IMR-90 (cell line): Measurements from ENCODE around the gene BCL11B. TPM values are rescaled to one million over a fixed set of nuclear protein-coding genes. Genes with fewer than 3 reads are reported as not detected.

Experiments
- ATAC-seq: fragments of 200-7000 bp; cut with Tn5 transposase; 2 replicates; pipeline ENCODE4 v1.9.1; 2020; ENCODE audit warnings: low read depth, mild to moderate bottlenecking, moderate library complexity
- BruUV-seq: library from RNA; stranded (reverse); fragments of 400-500 nt; replicated peaks from 2 replicates; lab custom pipeline; 2021; lab: Mats Ljungman, UMichigan
- CTCF ChIA-PET: fragments of 300-600 bp; formaldehyde crosslinking; extraction: SDS; loops from one replicate; lab custom pipeline; 2021; ENCODE audit warnings: antibody characterized with exemption; lab: Yijun Ruan, JAX
- POLR2A ChIA-PET: fragments of 300-600 bp; sonication (Branson Sonifier 250); formaldehyde crosslinking; loops from one replicate; lab custom pipeline; 2022; ENCODE audit warnings: antibody characterized with exemption; ENCODE audit not compliant: unreplicated experiment; lab: Charles Lee
- DNase-seq: peaks from one replicate; pipeline ENCODE4 v3.0.0; 2013
- H2AFZ ChIP-seq: replicated peaks from 2 replicates; pipeline ENCODE3; 2013; ENCODE audit warnings: low read length, mild to moderate bottlenecking; ENCODE audit not compliant: poor library complexity
- H2AK5ac ChIP-seq: 2 replicates; pipeline ENCODE4 v1.6.1; 2013; ENCODE audit warnings: low read depth, low read length, inconsistent platforms
- H2AK9ac ChIP-seq: replicated peaks from 2 replicates; pipeline ENCODE3; 2013; ENCODE audit warnings: mild to moderate bottlenecking, low read depth, low read length, moderate library complexity; ENCODE audit not compliant: poor library complexity
- H2BK120ac ChIP-seq: 2 replicates; pipeline ENCODE4 v1.6.1; 2013; ENCODE audit warnings: low read depth, low read length, inconsistent platforms
- H2BK15ac ChIP-seq: 3 replicates; pipeline ENCODE4 v1.6.1; 2013; ENCODE audit warnings: low read depth, low read length, inconsistent platforms
- H2BK20ac ChIP-seq: 2 replicates; pipeline ENCODE4 v1.6.1; 2013; ENCODE audit warnings: low read depth, mild to moderate bottlenecking, inconsistent platforms, low read length, moderate library complexity
- H2BK5ac ChIP-seq: 2 replicates; pipeline ENCODE4 v1.6.1; 2013; ENCODE audit warnings: mild to moderate bottlenecking, low read depth, low read length, inconsistent platforms; ENCODE audit not compliant: poor library complexity, severe bottlenecking
- H3K14ac ChIP-seq: replicated peaks from 2 replicates; pipeline ENCODE4 v1.6.1; 2013; ENCODE audit warnings: low read depth, low read length, inconsistent platforms
- H3K18ac ChIP-seq: 2 replicates; pipeline ENCODE4 v1.6.1; 2013; ENCODE audit warnings: low read depth, low read length, control low read depth
- H3K23ac ChIP-seq: 2 replicates; pipeline ENCODE4 v1.6.1; 2013; ENCODE audit warnings: low read depth, low read length, inconsistent platforms
- H3K27ac ChIP-seq: 2 replicates; pipeline ENCODE4 v1.5.1; 2013; ENCODE audit warnings: mild to moderate bottlenecking, control low read depth, low read length; ENCODE audit not compliant: insufficient read depth
- H3K27me3 ChIP-seq: 2 replicates; pipeline ENCODE4 v1.6.1; 2013; ENCODE audit warnings: low read length; ENCODE audit not compliant: control insufficient read depth, insufficient read depth
- H3K36me3 ChIP-seq: 2 replicates; pipeline ENCODE4 v1.6.1; 2013; ENCODE audit warnings: low read length, mixed read lengths; ENCODE audit not compliant: control insufficient read depth, insufficient read depth
- H3K4ac ChIP-seq: 2 replicates; pipeline ENCODE4 v1.6.1; 2013; ENCODE audit warnings: low read depth, low read length, inconsistent platforms
- H3K4me1 ChIP-seq: 2 replicates; pipeline ENCODE4 v1.6.1; 2013; ENCODE audit warnings: low read length, mixed read lengths; ENCODE audit not compliant: control insufficient read depth, insufficient read depth
- H3K4me2 ChIP-seq: 2 replicates; pipeline ENCODE4 v1.6.1; 2013; ENCODE audit warnings: low read depth, mild to moderate bottlenecking, control low read depth, low read length, moderate library complexity
- H3K4me3 ChIP-seq: 2 replicates; pipeline ENCODE4 v1.5.1; 2013; ENCODE audit warnings: low read depth, mild to moderate bottlenecking, control low read depth, low read length, moderate library complexity; ENCODE audit not compliant: insufficient read depth
- H3K56ac ChIP-seq: 2 replicates; pipeline ENCODE4 v1.6.1; 2013; ENCODE audit warnings: low read length, inconsistent platforms; ENCODE audit not compliant: insufficient read depth; ENCODE audit errors: extremely low read depth
- H3K79me1 ChIP-seq, 2 experiments: 2 replicates each; pipeline ENCODE4 v1.6.1; 2013; ENCODE audit warnings: low read length in 2 of 2, inconsistent platforms in 1 of 2, low read depth in 1 of 2
- H3K9ac ChIP-seq: 2 replicates; pipeline ENCODE4 v1.6.1; 2013; ENCODE audit warnings: low read depth, low read length, control low read depth
- H3K9me1 ChIP-seq: 2 replicates; pipeline ENCODE4 v1.6.1; 2013; ENCODE audit warnings: low read length, inconsistent platforms; ENCODE audit not compliant: insufficient read depth
- H3K9me3 ChIP-seq: 2 replicates; pipeline ENCODE4 v1.6.1; 2013; ENCODE audit warnings: low read length; ENCODE audit not compliant: control insufficient read depth, insufficient read depth
- H4K20me1 ChIP-seq: 2 replicates; pipeline ENCODE4 v1.6.1; 2013; ENCODE audit warnings: low read length, inconsistent platforms; ENCODE audit not compliant: insufficient read depth
- H4K5ac ChIP-seq: 2 replicates; pipeline ENCODE4 v1.6.1; 2013; ENCODE audit warnings: mild to moderate bottlenecking, low read depth, low read length, control low read depth
- H4K8ac ChIP-seq, 2 experiments: 2 replicates each; pipeline ENCODE4 v1.6.1; 2013; ENCODE audit warnings: low read depth in 2 of 2, low read length in 2 of 2, control low read depth in 1 of 2, inconsistent platforms in 1 of 2
- H4K91ac ChIP-seq: 2 replicates; pipeline ENCODE4 v1.6.1; 2013; ENCODE audit warnings: low read depth, low read length, inconsistent platforms; ENCODE audit not compliant: insufficient read depth
- BHLHE40 ChIP-seq: fragments of 150-350 bp; IDR thresholded peaks from 2 replicates; pipeline ENCODE4 v1.6.1; 2016; ENCODE audit warnings: mild to moderate bottlenecking, low read depth, low read length
- CEBPB ChIP-seq: IDR thresholded peaks from 2 replicates; pipeline ENCODE4 v1.6.1; 2012; ENCODE audit warnings: low read depth, low read length, improper control_type of control experiment
- CHD1 ChIP-seq: IDR thresholded peaks from 2 replicates; pipeline ENCODE4 v1.6.1; 2012; ENCODE audit warnings: low read depth, low read length, improper control_type of control experiment
- FOS ChIP-seq: fragments of 150-350 bp; IDR thresholded peaks from 2 replicates; pipeline ENCODE4 v1.6.1; 2016; ENCODE audit warnings: low read depth, low read length
- MAFK ChIP-seq: IDR thresholded peaks from 2 replicates; pipeline ENCODE4 v1.6.1; 2012; ENCODE audit warnings: low read depth, low read length, improper control_type of control experiment
- MAZ ChIP-seq: IDR thresholded peaks from 2 replicates; pipeline ENCODE4 v1.6.1; 2012; ENCODE audit warnings: low read depth, mild to moderate bottlenecking, low read length, improper control_type of control experiment, moderate library complexity, borderline replicate concordance
- MXI1 ChIP-seq: IDR thresholded peaks from 2 replicates; pipeline ENCODE4 v1.6.1; 2012; ENCODE audit warnings: low read depth, mild to moderate bottlenecking, low read length, moderate library complexity, borderline replicate concordance
- NFE2L2 ChIP-seq: fragments of 150-350 bp; IDR thresholded peaks from 2 replicates; pipeline ENCODE4 v1.6.1; 2016; ENCODE audit warnings: low read depth, mild to moderate bottlenecking, low read length
- POLR2A ChIP-seq: IDR thresholded peaks from 2 replicates; pipeline ENCODE4 v1.6.1; 2012; ENCODE audit warnings: mild to moderate bottlenecking, low read depth, low read length
- RAD21 ChIP-seq: IDR thresholded peaks from 2 replicates; pipeline ENCODE4 v1.6.1; 2012; ENCODE audit warnings: low read length, improper control_type of control experiment
- RCOR1 ChIP-seq: IDR thresholded peaks from 2 replicates; pipeline ENCODE4 v1.6.1; 2012; ENCODE audit warnings: mild to moderate bottlenecking, low read length, improper control_type of control experiment; ENCODE audit not compliant: insufficient replicate concordance
- RFX5 ChIP-seq: IDR thresholded peaks from 2 replicates; pipeline ENCODE4 v1.8.0; 2012; ENCODE audit warnings: low read depth, mild to moderate bottlenecking, low read length, moderate library complexity
- SMC3 ChIP-seq: fragments of 150-350 bp; IDR thresholded peaks from 2 replicates; pipeline ENCODE4 v1.6.1; 2016; ENCODE audit warnings: low read depth, mild to moderate bottlenecking, antibody characterized with exemption, low read length, moderate library complexity
- WGBS, 2 experiments: methylation state at CpG; one replicate each; pipeline versions ENCODE4 v1.1.5 to v1.1.7; 2013; ENCODE audit warnings: missing lambda C conversion rate in 2 of 2; ENCODE audit not compliant: insufficient read length in 1 of 2; ENCODE audit errors: extremely low coverage in 2 of 2; 5-methylcytosine and 5-hydroxymethylcytosine counted together
- dilution Hi-C: fragments of 300-500 bp; cut with HindIII; formaldehyde crosslinking; loops from one replicate; pipeline ENCODE4 v1.14.3; 2018; ENCODE audit warnings: low sequenced_read_pairs; ENCODE audit not compliant: unreplicated experiment
- in situ Hi-C: fragments of 300-500 bp; cut with MboI; formaldehyde crosslinking; loops from 3 replicates; pipeline ENCODE4 v1.14.3; 2019; ENCODE audit warnings: low sequenced_read_pairs, inconsistent platforms, mixed read lengths
- intact Hi-C: fragments of 100-400 bp; cut with micrococcal nuclease; formaldehyde crosslinking; loops from 2 replicates; pipeline ENCODE4 v1.10.0; 2022
- polyA plus RNA-seq, 3 experiments: library from polyadenylated mRNA; depleted of rRNA; stranded (reverse); fragments of >200 nt; gene quantifications; 2 replicates each; pipeline ENCODE4 v1.2.3, GENCODE V29; 2012; ENCODE audit warnings: low replicate concordance in 1 of 3
- total RNA-seq: library from RNA; depleted of rRNA; stranded (reverse); fragments of >200 nt; gene quantifications from 2 replicates; pipeline ENCODE4 v1.2.3, GENCODE V29; 2012
- TF ChIP-seq, protein P1 (sequence below): conservative IDR thresholded peaks from 2 replicates; pipeline ENCODE4 v1.5.1; 2012; ENCODE audit warnings: mild to moderate bottlenecking, low read depth, low read length, improper control_type of control experiment
- TF ChIP-seq, protein P2 (sequence below): fragments of 150-350 bp; IDR thresholded peaks from 2 replicates; pipeline ENCODE4 v1.6.1; 2017; ENCODE audit warnings: mild to moderate bottlenecking, antibody characterized with exemption, low read length, low read depth
- TF ChIP-seq, protein P3 (sequence below): fragments of 150-350 bp; IDR thresholded peaks from 2 replicates; pipeline ENCODE4 v1.6.1; 2016; ENCODE audit warnings: low read depth, mild to moderate bottlenecking, low read length, moderate library complexity, borderline replicate concordance

The BCL11B gene
- total and polyA plus RNA-seq, 2 of the 4 experiments (the other 2 are of a cell fraction), result under 0.01 TPM; not detected in 1

DNA sequence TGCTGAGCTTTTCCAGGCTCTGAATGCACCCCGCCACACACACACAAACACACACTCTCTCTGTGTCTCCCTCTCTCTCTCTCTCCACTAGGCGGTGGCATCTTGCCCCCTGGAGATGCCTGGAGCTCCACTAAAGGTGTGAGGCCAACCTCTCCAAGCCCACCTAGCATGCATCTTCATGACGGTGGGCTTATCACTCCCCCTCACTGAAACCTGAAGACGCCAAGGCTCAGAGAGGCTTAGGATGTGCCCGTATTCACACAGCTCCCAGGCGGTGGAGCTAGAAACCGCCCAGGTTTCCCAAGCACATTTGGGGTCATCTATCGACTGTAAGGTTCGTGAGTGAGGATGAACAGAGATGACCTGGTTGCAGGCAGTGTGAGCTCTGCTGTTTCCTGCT, 42.6 kb upstream of the BCL11B start:
- Histone ChIP-seq H3K4me3 (no peak overlapping the region), H2BK5ac (no peak overlapping the region), H3K23ac (no peak overlapping the region), H3K14ac (no peak overlapping the region), H3K56ac (no peak overlapping the region), H2AK9ac (no peak overlapping the region), H2AFZ (no peak overlapping the region), H3K79me1 (no peaks in the 10 kb centered on the region), H2BK120ac (no peak overlapping the region), H3K18ac (no peak overlapping the region), H4K91ac (no peak overlapping the region), H2AK5ac (no peak overlapping the region), H3K27me3 (peaks cover 2% of the 10 kb centered on the region; the same call in 1 of the 2 replicates), H3K36me3 (no peaks in the 10 kb centered on the region), H3K27ac (no peak overlapping the region), H2BK20ac (no peak overlapping the region), H4K5ac (no peak overlapping the region), H3K9me3 (no peaks in the 10 kb centered on the region), H4K8ac (no peak overlapping the region), H3K4me2 (no peak overlapping the region), H3K4ac (no peak overlapping the region), H2BK15ac (no peak overlapping the region), H4K20me1 (no peaks in the 10 kb centered on the region), H3K4me1 (no peaks in the 10 kb centered on the region), H3K9ac (no peak overlapping the region), H3K9me1 (no peaks in the 10 kb centered on the region)
- DNase-seq (no peak), ATAC-seq (no peak)
- 60% methylated on average over 2 of the region's 9 CpGs; no CpG with 5 or more reads in 1 of the 2 experiments for WGBS, 2 experiments
- in situ Hi-C loops (no loop called here), intact Hi-C loops (no loop called here), dilution Hi-C loops (no loop called here)
- BruUV-seq, result no TSS peak
- no peak for TF ChIP-seq POLR2A
- no peak for TF ChIP-seq SMC3
- TF ChIP-seq CHD1, result no peak
- TF ChIP-seq, protein P1, sequence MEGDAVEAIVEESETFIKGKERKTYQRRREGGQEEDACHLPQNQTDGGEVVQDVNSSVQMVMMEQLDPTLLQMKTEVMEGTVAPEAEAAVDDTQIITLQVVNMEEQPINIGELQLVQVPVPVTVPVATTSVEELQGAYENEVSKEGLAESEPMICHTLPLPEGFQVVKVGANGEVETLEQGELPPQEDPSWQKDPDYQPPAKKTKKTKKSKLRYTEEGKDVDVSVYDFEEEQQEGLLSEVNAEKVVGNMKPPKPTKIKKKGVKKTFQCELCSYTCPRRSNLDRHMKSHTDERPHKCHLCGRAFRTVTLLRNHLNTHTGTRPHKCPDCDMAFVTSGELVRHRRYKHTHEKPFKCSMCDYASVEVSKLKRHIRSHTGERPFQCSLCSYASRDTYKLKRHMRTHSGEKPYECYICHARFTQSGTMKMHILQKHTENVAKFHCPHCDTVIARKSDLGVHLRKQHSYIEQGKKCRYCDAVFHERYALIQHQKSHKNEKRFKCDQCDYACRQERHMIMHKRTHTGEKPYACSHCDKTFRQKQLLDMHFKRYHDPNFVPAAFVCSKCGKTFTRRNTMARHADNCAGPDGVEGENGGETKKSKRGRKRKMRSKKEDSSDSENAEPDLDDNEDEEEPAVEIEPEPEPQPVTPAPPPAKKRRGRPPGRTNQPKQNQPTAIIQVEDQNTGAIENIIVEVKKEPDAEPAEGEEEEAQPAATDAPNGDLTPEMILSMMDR, result no peak
- TF ChIP-seq, protein P2, sequence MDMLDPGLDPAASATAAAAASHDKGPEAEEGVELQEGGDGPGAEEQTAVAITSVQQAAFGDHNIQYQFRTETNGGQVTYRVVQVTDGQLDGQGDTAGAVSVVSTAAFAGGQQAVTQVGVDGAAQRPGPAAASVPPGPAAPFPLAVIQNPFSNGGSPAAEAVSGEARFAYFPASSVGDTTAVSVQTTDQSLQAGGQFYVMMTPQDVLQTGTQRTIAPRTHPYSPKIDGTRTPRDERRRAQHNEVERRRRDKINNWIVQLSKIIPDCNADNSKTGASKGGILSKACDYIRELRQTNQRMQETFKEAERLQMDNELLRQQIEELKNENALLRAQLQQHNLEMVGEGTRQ, result no peak
- no peak for TF ChIP-seq MAZ
- TF ChIP-seq, protein P3, sequence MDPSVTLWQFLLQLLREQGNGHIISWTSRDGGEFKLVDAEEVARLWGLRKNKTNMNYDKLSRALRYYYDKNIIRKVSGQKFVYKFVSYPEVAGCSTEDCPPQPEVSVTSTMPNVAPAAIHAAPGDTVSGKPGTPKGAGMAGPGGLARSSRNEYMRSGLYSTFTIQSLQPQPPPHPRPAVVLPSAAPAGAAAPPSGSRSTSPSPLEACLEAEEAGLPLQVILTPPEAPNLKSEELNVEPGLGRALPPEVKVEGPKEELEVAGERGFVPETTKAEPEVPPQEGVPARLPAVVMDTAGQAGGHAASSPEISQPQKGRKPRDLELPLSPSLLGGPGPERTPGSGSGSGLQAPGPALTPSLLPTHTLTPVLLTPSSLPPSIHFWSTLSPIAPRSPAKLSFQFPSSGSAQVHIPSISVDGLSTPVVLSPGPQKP, result no peak
- TF ChIP-seq NFE2L2, result no peak
- no peak for TF ChIP-seq FOS
- TF ChIP-seq MAFK, result no peak
- TF ChIP-seq BHLHE40, result no peak
- no peak for TF ChIP-seq RFX5
- TF ChIP-seq CEBPB, result no peak
- TF ChIP-seq RAD21, result no peak
- no peak for TF ChIP-seq RCOR1
- no peak for TF ChIP-seq MXI1
- CTCF ChIA-PET, result no interaction called here
- POLR2A ChIA-PET, result no interaction called here
